Testis (tissue), 2 donors: ENCODE data around the gene CAMKK2.

ENCODE experiments used
- CTCF ChIP-seq, 3 experiments: fragments of 450-650 bp in 2 of 3; fragments of 200-600 bp in 1 of 3; sonication (generic) in 1 of 3; IDR thresholded peaks; one replicate each; pipeline ENCODE4 v1.5.1; 2016 to 2019; ENCODE audit warnings: antibody characterized with exemption in 3 of 3, mild to moderate bottlenecking in 2 of 3, moderate library complexity in 1 of 3
- POLR2A ChIP-seq: fragments of 450-650 bp; IDR thresholded peaks from one replicate; pipeline ENCODE4 v1.6.1; 2017; ENCODE audit warnings: antibody characterized with exemption, mild to moderate bottlenecking, moderate library complexity

GRCh38 chr12:121304306-121304705 is 7.8 kb upstream of the CAMKK2 start:
- TF ChIP-seq CTCF (IDR thresholded peaks at IDR 0.05), result no peak
- TF ChIP-seq POLR2A, result no peak
